HG02571 (cell line): Measurements from ENCODE around the gene GHRHR.

ENCODE experiments used
- ATAC-seq: cut with Tn5 transposase; IDR thresholded peaks from one replicate; pipeline ENCODE4 v1.9.1; 2021; ENCODE audit warnings: mild to moderate bottlenecking, moderate library complexity; ENCODE audit not compliant: unreplicated experiment

The GHRHR gene

DNA sequence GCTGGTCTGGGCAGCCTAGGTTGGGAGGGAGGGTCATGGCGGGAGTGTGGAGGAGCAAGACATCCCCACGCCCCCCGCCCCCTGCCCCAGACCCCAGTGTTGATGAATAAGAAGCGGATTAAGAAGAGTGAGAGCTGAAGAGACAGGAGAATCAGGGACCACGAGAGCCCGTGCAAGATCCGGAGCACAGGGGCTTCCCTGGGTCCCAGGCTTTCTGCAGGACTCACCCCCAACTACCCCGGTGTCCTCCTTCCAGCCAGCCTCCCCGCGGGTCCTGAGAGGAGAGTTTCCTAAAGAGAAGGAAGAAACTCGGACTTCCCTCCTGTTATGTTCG, 20.1 kb downstream of the GHRHR start:
- no peak for ATAC-seq

DNA sequence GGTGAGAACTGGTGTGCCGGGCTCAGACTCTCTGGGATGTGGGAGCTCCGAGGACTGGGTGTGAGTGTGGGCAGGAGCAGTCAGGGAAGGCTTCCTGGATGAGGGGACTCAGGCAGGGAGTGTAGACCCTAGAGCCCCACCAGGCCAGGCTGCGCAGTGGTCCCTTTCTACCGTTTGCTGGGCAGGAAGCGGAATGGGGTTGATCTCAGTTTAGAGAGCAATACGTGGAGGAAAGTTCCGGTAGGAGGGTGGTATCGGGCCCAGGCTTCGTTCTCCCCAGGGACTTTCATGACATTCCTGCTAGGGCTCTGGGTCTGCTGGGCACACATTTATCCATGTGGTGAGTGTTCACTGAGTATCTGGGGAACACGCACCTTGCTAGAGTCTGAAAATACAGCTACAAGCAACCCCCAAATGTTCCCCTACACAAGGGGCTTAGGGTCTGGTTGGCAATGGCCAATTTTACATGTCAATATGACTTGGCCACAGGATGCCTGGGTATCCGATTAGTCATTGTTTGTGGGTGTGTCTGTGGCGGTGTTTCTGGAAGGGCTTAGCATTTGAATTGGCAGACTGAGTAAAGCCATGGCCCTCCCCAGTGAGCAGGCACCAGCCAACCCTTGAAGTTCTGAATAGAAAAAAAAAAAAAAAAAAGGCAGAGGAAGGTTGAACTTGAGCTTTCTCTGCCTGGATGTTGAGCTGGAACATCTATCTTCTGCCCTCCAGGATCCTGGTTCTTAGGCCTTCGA, 20.8 kb downstream of the GHRHR start:
- no peak for ATAC-seq

DNA sequence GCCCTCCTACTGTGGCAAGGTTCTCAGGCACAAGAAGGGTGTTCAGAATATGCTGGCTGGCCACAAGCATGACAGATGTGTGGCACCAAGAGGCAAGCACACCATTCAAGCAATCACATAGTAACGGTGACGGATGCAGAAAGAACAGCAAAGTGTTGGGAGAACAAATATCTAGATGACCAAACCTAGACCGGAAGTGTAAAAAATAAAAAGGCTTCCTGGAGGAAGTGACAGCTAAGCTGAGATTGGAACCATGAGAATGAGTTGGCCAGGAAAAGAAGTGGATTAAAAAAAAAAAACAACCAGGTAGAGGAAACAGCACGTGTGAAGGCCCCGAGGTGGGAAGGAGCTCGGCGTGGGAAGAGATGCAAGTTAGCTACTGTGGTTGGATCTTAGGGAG, 22.0 kb downstream of the GHRHR start:
- no peak for ATAC-seq

DNA sequence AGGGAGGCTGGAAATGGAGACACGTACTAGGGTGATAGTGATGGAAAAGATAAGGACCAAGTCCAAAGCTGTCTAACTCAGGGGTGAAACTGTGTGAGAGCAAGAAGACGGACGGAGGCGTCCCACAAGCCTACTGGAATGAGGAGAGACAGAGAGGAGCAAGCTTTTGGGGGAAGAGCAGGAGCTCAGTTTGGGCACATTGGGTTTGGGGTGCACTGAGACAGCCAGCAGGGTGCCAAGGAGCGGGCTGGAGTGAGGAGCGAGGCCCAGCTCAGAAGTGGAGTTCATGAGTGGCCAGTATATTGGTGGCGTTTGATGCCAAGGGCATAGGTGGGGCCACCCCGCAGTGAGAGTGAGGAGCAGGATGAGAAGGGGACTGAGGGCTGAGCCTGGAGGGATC, 22.6 kb downstream of the GHRHR start:
- ATAC-seq, result no peak

DNA sequence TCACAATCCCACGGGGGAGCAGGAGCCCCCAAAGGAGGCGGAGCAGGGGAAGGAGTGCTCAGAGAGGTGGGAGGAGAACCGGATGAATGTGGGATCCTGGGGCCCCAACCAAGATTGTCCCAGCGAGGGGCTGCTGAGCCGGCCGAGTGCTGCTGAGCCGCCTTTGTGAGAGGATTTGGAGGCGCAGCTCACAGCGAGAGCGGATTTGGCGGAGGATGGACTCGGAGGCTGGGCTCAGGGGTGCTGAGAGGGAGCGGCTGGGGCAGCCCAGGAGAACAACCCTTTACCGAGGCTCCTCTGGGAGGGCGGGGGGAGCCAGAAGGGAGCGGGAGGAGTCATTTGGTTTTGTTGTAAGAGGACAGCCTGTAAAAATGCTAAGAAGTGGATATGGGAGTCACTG, 23.0 kb downstream of the GHRHR start:
- no peak for ATAC-seq

DNA sequence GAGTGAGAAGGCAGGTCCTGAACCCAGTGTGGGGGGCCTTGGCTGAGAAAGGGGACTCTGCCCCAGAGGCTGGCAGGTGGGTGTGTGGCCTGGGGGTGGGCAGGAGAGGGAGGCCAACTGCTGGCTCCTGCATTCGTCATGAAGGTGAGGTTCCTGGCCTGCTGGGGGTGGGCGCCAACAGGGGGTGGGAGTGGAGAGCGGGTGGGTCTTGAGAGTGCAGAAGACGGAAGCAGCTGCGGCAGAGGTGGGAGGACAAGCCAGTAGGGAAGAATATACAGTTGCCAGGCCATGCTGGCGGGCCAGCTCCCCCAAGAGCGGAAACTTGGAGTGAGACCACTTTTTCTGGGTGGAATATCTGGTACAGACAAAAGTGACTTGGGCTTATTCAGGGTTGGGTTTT, 23.4 kb downstream of the GHRHR start:
- ATAC-seq, result no peak

DNA sequence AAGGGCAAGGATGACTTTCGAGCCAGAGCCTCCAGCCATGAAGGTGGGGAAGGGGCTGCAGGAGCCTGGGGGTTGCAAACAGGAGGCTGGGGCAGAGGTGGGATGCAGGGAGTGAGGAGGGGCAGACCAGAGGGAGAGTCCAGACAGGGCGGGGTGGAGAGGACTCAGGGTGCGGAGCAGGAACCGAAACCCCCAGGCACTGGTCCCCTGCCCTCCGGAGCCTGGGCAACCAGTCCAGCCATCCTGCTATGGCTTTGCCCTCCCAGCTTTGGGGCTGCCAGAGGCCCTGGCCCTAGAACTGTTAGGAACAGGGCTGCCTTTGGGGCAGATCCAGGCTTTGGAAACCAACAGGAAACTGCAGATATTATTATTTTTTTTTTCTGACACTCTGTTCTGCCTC, 24.2 kb downstream of the GHRHR start:
- ATAC-seq, result no peak

DNA sequence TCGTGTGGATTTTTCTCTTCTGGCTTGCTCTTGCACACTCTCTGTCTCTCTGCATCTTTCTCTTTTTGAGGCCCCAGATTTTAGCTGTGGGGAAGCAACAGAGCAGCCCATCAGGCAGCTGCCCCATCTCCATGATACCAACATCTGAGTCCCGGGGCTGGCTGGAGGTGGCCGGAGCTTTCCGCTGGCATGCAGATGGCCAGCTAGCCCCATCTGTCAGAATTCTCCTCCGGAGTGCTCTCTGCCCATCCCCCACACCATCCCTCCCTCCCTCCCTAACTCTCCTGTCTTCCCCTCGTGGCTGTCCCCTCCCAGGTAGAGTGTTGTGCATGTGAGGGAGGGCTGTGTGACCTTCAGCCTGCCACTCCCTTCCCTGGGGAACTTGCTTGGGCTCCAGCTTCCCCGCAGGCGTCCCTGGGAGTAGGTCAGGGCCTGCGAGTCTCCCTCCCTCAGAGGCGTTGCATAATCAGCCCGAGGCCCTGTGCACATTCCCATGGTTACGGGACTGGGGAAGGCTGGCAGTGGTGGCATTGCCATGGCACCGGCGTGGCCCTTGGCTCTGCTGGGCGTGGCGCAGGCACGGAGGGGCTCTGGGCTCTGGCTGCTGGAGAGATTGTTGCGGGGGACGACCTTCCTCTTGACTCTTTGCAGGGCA, 24.7 kb downstream of the GHRHR start:
- ATAC-seq, result no peak

DNA sequence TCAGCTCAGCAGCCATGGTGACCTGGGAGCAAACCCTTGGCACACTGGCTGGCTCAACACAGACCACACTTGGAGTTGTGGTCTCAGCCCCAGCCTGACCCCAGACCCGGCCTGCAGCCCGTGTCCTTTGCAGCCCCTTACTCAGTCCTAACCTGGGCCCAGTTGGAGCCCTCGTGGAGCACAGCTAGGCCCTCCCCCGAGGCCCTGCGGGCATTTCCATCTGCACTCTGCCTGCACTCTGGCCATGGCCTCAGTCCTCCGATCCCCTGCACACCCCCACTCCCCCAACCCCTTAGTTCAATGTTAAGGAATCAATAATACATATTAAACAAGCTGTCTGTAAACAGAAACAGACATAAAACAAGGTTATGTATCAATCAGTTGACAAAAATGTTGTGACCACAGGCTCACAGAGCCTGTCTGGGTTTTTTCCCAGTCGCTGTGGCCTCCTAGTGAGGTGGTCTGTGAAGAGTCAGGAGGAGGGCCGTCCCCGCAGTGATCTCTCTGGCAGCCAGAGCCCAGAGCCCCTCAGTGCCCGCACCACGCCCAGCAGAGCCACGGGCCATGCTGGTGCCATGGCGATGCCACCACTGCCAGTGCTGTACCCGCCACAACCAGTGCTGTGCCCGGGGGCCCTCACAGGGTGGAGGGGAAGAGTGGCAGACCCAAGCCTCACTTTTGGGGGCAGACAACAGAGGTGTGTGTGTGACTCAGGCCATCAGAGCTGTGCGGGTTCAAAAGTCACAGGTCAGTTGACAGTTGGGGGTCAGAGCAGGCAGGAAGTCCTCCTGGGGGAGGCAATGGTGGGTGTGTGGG, 25.5 kb downstream of the GHRHR start:
- no peak for ATAC-seq

DNA sequence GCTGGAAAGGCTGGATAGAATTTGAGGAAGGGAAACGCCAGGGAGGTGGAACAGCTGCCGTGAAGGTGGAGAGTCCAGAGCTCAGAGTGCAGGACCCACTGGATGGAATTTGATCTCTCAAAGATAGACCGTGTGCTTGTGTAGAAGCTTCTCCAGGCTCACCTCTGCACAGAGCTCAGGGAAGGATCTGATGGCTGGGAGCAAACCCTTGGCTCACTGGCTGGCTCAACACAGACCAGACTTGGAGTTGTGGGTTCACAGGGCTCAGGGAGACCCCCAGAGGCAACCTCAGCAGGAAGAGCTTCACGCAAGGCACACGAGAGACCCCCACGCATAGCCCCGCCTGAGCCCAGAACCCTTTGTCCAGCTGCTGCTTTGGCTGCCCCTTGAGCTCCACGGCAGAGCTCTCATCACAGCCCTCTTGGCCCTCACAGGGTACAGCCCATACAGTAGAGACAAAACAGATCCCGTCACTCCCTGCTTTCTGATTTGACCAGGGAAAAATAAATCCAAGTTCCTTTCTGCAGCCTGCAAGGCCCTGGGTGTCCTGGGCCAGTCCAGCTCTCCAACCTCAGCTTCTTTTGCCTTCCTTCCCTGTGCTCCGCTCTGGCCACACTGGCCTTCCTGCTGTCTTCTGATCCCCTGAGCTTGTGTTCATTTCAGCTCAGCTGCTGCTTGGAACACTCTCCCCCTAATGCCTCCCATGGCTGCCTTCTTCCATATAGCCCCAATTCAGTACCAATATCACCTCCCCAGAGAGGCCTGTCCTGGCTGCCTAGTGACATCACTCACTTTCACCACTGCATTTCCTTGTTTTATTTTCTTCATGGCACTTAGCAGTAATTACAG, 26.3 kb downstream of the GHRHR start:
- no peak for ATAC-seq

DNA sequence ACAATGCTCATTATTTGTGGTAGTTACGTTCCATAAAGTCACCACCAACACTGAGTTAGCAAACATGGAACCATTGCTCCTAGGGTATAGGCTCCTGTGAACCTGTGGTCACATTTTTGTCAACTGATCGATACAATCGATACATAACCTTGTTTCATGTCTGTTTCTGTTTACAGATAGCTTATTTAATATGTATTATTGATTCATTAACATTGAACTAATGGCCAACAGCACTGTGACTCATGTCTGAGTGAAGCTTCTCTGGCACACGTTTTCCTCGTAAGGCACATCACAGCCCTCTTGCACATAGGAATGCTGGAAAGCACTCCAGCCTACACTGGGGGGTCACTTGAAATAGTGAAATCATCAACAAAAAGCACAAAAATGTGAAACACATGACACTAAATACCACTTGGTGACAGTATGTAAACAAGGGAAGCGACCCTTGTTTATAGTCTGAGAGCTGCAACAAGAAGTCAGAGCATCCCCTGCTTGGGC, 27.0 kb downstream of the GHRHR start:
- no peak for ATAC-seq

DNA sequence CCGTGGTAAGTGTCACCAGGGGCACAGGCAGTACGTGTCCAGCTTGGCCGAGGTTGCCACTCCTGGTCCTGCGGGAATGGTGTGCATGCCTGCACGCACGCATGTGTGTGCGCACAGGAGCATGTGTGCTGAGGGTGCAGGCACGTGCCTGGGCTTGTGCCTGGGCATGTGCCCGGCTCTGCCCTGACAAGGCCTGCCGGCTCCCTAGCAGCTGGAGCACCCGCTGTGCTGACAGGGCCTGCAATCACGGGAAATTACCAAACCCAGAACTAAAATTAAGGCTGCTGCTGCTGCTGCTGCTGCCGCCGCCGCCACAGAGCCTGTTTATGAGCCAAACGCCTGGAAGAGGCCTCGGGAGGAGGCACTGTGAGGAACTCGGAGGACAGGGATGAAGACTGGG, 28.7 kb downstream of the GHRHR start:
- ATAC-seq, result no peak

DNA sequence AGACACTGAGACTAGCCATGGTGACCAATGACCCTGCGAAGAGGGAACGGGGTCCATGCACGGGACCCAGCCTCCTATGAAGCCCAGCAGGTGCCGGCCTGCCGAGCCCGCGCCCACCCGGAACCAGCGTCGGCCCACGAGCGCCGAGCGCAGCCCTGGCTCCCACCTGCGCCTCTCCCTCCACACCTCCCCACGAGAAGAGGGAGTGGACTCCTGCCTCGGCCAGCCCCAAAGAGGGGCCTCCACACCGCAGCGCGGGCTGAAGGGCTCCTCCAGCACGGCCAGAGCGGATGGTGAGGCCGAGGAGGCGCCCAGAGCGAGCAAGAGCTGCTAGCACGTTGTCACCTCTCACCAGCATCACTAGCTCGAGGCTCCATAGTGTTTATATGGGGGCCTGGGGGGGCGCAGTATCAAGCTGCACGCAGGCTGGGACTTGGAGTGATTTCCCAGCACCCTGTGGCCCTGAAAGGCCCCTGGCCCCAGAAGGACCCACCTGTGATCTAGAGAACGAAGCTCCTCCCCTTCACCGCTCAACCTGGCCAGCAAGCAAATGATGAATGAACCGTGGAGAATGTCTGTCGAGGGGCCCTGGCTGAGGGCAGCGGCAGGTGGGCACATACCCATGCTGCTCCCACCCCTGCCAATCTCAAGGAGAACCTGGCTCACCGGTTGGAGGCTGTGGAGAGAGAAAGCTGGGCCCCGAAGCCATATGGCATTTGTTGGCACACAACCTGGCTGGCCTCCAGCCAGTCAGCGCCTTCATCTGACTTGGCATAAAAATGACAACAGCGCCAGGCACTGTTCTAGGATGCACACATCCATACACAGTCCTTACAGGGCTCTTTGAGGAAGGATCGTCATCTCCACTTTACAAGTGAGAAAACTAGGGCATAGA, 30.7 kb downstream of the GHRHR start:
- ATAC-seq, result no peak

DNA sequence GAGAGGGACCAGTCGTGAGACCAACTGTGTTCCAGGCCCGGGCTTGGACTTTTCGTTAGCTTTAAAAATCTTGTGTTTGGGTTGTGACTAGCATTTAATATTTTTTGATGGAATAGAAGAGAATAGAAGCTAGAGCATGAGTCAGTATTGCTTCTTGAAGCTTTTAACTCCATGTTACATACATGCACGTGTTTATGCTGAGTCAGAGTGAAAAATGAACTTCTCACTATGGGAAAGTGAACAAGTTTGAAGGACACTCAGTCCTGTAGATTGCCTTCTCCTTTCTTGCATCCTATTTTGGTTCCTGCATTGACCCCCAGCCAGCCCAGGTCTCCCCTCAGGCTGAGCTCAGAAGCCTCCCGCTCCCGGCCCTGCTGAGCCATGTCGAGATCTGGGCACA, 31.8 kb downstream of the GHRHR start:
- ATAC-seq, result no peak

DNA sequence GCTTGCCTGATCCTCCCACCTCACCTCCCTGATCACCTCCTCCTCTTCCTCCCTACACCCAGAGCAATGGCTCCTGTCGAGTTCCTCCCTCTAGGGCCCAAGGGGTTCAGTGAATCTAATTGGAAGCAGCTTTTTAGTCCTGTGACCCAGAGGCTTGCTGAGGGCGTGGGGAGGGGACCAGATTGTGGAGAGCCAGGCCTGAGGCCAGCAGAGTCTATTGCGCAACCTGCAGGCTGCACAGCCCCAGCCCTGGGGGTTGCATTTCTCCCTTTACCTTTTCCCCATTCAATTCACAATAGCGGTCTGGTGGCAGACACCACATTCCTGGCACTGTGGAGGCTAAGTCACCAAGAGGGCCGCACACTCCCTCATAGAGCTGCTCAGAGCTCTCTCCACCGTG, 32.5 kb downstream of the GHRHR start:
- no peak for ATAC-seq

DNA sequence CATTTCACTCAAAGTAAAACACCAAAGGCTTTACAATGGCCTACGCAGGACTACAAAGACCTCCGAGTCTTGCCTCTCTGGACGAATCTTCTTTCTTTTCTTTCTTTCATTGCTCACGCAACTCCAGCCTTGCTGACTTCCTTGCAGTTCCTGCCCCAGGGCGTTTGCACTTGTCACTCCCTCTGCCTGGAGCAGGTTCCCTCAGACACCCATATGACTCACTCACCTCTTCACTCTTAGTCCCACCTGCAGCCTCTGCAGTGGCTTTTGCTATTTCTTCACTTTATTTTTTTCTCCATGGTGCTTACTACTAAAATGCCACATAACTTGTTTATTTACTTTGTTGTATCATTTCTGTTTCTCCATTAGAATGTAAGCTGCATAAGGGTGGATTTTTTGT, 33.1 kb downstream of the GHRHR start:
- ATAC-seq, result no peak

DNA sequence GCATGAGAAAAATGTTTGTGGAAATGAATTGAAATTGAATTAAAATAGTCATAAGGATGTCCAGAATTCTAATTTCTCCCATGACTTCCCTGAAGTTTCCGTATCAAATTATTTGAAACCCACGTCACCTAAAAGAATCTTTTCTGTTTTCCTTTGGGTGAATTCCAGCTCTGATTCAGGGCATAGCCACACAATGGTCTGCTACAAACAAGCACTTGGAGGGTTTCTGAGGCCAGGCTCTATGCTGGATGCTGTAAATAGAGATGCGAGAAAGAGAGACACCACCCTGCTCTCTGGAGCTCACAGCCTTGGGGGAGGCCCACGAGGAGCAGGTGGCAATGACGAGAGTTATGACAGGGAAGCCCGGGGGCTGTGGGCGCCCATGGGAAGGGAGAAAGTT, 33.6 kb downstream of the GHRHR start:
- ATAC-seq, result no peak

DNA sequence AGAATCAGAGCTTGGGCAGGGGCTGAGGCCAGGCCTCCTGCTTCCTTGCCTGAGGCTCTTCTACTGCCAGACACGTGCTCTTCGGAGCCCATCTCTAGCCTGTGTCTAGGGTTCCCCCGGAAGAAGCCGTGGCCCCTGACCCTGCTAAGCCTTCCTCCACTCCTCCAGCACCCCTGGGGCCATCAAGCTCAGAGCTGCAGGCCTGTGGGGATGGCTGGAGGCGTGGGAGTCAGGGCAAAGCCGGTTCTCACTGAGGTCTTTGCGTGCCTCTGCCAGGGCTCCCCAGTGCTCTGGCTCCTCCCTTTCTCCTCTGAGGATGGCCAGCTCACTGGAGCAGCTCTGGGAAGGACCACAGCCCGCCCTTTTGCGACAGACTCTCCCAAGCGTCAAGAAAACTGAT, 34.4 kb downstream of the GHRHR start:
- ATAC-seq, result no peak

DNA sequence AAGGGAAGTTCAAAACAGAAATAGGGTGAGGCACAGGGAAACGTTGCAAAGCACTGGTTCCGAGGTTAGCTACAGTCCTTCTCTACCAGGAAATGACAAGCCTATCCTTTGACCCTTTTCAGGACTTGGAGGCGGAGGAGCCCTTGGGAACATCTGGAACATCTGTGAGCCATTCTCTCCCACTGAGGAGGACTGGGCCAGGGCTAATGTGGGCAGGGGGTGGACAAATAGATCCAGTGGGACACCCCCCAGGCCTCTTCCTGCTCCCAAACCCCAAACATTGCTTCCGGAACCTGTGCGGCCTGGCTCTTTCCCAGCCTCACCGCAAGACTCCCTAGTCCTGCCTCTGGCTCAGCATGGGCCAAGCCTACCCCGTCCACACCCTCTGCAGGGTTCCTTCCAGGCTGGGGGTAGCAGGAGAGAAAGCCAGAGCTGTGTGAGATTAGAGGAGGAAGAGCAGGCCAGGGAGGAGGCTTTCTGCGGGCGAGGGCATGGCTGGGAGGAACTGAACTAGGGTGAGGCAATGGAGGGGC, 36.5 kb downstream of the GHRHR start:
- ATAC-seq, result no peak

DNA sequence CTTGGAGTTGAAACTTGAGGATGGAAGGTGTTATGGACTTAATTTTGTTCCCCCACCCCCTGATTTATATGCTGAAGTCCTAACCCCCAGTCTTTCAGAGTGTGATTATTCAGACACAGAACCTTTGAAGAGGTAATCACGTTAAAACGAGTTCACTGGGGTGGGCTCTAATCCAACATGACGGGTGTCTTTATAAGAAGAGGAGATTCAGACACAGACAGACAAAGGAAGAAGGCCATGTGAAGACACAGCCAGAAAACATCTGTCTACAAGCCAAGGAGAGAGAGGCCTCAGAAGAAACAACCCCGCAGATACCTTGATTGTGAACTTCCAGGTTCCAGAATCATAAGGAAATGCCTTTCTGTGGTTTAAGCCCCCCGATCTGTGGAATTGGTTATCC, 37.0 kb downstream of the GHRHR start:
- no peak for ATAC-seq
